ENCODE measurements around the gene GALNT17. TPM values are rescaled to one million over a fixed set of nuclear protein-coding genes. Genes with fewer than 3 reads are reported as not detected.
A peak's percentile ranks its signal among the peaks of the same experiment; 100 is the strongest.

Gene GALNT17
- total and polyA plus RNA-seq, 11 donors: 16.9 to 116 (median 73.1) TPM

GRCh38 chr7:71343039-71343438, 211.1 kb downstream of the GALNT17 start:
- DNase-seq: no peak
- TF ChIP-seq POLR2A (IDR thresholded peaks at IDR 0.05): no peak
- H3K27me3 ChIP-seq: no peaks in the 10 kb centered on the region
- H3K27ac ChIP-seq: peak overlapping the region in 4 of 12 donors; percentile 12 to 71 (median 37)
- no peak for ATAC-seq
- H3K9me3 ChIP-seq: peaks cover 0 to 27% (median 6%) of the 10 kb centered on the region in 12 donors
- intact Hi-C loops (cut with DNase I): no loop called here
- H3K4me1 ChIP-seq: no peaks in the 10 kb centered on the region
- H3K4me3 ChIP-seq: no peak overlapping the region
- H3K36me3 ChIP-seq: no peaks in the 10 kb centered on the region

- intact Hi-C loops (cut with DNase I): no loop called here
- Histone ChIP-seq H3K9me3 (peaks cover 0 to 27% (median 6%) of the 10 kb centered on the region in 12 donors), H3K4me3 (no peak overlapping the region), H3K4me1 (no peaks in the 10 kb centered on the region), H3K36me3 (no peaks in the 10 kb centered on the region), H3K27ac (peak overlapping the region in 7 of 12 donors; percentile 12 to 71 (median 38)), H3K27me3 (no peaks in the 10 kb centered on the region)
- DNase-seq: peak in 1 of 5 donors; percentile 22
- peak; percentile 67 to 94 (median 88) for ATAC-seq
- 14 to 22% (median 20%) methylated on average over 1 of the region's 1 CpG for WGBS, 4 donors
- no peak for TF ChIP-seq POLR2A (IDR thresholded peaks at IDR 0.05)
- TF ChIP-seq CTCF (IDR thresholded peaks at IDR 0.05): no peak
Measured at GRCh38 chr7:71343892-71344291, 211.9 kb downstream of the GALNT17 start.

- H3K27ac ChIP-seq: no peak overlapping the region
- intact Hi-C loops (cut with DNase I): no loop called here
- ATAC-seq: no peak
- H3K4me1 ChIP-seq: peaks cover 0 to 3% (median 0%) of the 10 kb centered on the region in 12 donors
- H3K9me3 ChIP-seq: peaks cover 0 to 27% (median 6%) of the 10 kb centered on the region in 12 donors
- 65 to 76% (median 69%) methylated on average over 9 of the region's 9 CpGs for WGBS, 4 donors
- H3K27me3 ChIP-seq: no peaks in the 10 kb centered on the region
- no peak overlapping the region for H3K4me3 ChIP-seq
- no peak for DNase-seq
- H3K36me3 ChIP-seq: no peaks in the 10 kb centered on the region
- no peak for TF ChIP-seq CTCF (IDR thresholded peaks at IDR 0.05)
- no peak for TF ChIP-seq POLR2A (IDR thresholded peaks at IDR 0.05)
Measured at GRCh38 chr7:71345117-71345884, 213.4 kb downstream of the GALNT17 start.

GRCh38 chr7:71348821-71349681, 217.1 kb downstream of the GALNT17 start:
- peak overlapping the region in 1 of 12 donors; percentile 45 for H3K27ac ChIP-seq

More at GRCh38 chr7:71348821-71349681, 217.1 kb downstream of the GALNT17 start:
- WGBS, 4 donors: 56 to 72% (median 65%) methylated on average over 16 of the region's 16 CpGs
- H3K4me1 ChIP-seq: peaks cover 0 to 6% (median 0%) of the 10 kb centered on the region in 12 donors
- peak in 1 of 4 donors; percentile 32 for ATAC-seq
- H3K36me3 ChIP-seq: no peaks in the 10 kb centered on the region
- H3K9me3 ChIP-seq: peaks cover 0 to 34% (median 2%) of the 10 kb centered on the region in 12 donors
- no peak overlapping the region for H3K4me3 ChIP-seq
- TF ChIP-seq POLR2A (IDR thresholded peaks at IDR 0.05): no peak
- TF ChIP-seq CTCF (IDR thresholded peaks at IDR 0.05): no peak
- intact Hi-C loops (cut with DNase I): no loop called here
- no peaks in the 10 kb centered on the region for H3K27me3 ChIP-seq
- DNase-seq: no peak

Data from heart left ventricle (tissue), 16 donors.